SHP77 treated with DMSO at 0.1 percent for 48 hours (cell line): Measurements from ENCODE around the gene WFS1.

Source experiments
- DNase-seq: peaks from one replicate; lab custom pipeline; 2025; lab: John Stamatoyannopoulos, UW

Gene WFS1

DNA sequence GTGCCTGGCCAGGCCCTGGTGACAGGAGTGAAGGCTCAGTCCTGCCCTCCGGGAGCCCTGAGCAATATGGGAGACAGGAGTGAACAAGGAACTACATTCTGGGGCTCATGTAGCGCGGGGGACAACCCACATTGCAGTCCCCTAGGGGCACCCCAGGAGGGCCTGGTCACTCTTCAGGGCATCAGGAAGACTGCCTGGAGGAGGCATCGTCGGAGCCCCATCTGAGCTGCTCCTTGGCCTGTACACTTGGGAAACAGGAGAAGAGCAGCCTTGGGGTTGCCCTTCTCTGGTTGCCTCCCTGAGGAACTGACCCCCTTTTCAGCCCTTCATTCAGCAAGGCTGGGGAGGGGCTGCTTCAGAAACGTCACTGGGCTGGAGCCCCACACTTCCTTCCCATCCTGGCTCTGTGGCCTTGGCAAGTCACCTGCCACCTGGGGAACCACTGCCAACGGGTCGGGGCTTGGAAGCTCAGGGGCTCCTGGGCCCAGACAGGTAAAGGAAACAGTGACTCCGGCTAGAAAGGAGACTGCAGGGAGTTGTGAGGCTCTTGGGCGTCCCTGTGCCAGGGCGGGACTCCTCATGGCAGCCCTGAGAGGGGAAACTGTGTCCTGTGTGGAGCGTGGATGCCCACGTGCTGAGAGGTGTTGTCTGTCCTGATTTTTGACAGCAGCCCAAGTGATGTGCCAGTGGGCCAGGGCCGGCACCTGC lies 10.1 kb downstream of the WFS1 start:
- no peak for DNase-seq

DNA sequence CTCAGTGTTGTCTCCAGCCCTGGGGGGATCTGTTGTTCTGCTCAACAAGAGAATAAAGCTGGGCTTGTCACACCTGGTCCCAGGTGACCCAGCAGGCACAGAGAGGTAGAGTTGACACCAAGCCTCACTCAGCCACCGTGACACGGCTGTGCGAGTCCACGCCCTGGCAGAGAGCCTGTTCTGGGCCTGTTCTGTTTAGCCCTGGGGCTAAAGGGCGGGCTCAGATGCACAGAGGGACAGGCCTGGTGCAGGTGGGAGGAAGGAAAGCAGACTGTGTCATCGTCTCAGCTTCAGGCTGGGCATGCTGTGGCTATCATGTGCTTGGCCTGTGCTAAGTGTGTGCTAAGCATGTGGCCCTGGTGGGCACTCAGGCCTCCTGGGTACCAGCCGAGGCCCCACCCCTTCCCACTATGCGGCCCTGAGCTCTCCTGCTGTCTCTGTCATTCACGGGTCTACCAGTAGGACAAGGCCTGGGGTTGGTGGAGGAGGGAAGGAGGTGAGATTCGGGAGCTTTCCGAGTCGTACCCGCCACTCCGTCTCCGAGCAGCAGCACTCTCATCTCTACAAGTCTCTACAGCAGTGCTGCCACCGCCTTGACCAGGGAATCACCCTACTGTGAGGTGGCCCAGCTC lies 10.8 kb downstream of the WFS1 start:
- DNase-seq, result no peak

DNA sequence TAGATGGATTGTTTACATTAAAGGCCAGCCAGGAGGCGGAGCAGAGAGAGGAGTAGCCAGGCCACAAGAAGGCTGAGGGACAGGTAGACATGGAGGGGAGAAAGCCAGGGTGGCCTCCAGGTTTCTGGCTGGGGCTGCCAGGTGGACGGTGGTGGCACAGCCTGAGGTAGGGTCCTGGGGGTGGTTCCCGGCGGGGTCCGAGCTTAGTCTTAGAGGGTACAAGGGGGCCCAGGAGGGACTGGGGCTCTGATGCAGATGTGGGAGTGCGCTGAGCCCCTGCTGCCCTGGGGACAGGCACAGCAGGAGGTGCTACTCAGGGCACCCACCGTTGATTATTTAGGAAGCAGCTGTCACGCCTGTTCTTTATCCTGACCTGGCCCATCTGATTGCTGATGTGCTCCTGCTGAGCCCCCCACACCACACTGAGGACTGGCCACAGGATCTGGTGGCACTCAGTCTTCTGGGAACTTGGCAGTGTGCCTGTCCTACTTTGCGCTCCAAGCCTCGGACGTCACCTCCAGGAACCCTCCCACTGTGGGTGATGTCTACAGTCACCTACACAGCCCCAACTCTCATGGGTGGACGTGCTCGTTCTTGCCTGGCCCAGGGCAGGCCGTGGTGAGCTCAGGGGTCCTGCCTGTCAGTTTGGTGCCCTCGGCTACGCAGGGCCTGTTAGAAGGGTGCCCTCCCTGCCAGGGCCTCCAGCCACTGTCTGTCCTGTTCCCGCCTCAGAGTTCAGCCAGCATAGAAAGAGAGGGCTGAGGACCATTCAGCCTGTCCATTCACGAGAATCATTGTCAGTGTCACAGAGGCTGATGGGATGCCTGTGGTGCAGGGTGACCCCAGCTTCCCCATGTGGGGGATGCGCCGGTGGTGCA lies 12.0 kb downstream of the WFS1 start:
- DNase-seq, result no peak

DNA sequence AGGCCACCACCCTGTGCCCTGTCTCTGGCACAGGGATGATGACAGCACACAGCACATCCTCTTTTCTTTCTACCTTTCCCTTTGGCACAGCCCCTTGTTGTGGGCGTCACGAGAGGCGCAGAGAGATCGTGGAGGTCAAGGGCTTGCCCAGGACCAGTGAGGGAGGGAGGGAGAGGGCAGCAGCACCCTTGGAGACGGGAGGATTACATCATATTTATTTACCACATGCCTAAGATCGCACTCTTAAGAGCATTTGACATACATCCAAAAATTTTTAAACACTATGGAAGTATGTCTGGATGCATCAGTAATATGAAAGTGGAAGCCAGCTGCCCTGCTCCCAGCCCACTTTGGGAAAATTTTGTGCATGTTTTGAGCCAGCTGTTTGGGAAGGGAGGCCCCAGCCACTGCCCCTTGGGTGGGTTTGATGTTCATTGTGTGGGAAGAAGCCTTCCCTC lies 12.7 kb downstream of the WFS1 start:
- no peak for DNase-seq

DNA sequence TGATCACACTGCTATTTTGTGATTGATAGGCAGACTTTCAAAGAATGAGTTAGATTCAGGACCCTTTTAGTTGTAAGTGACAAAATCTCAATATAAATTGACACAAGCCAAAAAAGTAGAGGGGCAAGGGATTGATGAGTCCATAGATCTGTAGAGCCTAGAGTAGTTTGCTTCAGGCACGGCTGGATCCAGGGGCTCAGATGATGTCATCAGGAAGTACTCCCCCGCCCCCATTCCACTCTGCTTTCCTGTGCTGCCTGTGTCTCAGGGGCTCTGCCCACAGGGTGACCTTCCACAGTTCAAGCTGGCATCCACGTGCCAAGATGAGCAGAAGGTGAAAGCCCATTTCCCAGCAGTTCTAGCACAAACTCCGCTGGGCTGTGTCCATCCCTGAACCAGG lies 13.6 kb downstream of the WFS1 start:
- no peak for DNase-seq

DNA sequence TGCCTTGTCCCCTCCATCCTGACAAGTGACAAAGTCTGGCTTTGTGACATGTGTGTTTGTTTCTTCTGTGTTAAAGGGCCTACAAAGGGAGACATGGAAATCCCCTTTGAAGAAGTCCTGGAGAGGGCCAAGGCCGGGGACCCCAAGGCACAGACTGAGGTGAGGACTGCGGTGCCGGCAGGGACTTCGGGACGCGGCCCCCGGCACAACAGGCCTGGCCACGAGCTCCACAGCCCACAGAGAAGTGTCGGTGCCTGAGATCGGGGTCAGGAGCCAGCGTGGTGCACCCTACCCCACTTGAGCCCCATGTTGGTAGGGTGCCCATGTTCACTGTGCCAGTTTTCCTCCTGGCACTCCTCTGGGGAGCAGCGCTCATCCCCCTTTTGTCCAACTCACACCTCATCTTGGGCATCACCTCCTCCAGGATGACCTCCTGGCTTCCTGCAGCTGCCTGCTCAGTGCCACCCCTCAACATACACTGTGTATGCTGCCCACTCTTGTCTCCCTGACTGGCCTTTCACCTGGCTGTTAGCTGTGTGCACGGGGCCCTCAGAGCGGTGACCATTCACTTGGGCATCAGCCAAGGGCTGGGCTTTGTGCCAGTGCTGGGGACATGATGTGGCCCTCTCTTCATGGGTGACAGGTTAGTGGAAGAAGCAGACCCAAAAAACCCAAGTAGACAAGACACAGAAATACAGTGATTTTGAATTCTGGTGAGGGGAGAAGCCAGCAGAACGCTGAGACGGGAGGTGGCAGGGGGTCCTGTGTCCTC lies 17.6 kb downstream of the WFS1 start:
- DNase-seq, result no peak

DNA sequence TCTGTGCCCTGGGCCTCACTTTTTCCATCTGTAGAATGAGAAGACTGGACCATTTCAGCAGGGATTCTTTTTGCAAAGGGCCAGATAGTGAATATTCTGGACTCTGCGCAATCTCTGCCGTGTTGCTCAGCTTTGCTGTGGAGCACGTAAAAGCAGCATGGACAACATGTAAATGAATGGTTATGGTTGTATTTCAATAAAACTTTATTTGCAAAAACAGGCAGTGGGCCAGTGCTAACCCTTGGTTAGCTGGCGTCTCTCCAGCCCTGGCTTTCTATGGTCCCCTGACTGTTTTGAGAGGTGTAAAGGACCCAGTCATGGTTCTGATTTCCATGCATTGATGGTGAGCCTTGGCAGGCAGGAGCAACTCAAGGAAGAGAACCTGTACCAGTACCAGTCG lies 18.7 kb downstream of the WFS1 start:
- DNase-seq, result no peak

DNA sequence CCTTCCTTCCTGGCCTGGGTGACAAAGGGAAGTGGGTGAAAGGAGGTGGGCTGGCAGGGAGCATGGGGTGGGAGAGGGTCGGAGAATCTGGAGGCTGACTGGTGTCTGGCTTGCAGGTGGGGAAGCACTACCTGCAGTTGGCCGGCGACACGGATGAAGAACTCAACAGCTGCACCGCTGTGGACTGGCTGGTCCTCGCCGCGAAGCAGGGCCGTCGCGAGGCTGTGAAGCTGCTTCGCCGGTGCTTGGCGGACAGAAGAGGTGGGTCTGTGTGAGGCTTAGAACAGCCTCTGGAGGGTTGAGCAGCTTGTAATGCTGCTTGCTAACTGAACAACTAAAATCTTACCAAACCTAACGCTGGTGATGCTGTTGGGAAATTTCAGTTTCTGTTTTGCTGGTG lies 19.2 kb downstream of the WFS1 start:
- DNase-seq, result no peak

DNA sequence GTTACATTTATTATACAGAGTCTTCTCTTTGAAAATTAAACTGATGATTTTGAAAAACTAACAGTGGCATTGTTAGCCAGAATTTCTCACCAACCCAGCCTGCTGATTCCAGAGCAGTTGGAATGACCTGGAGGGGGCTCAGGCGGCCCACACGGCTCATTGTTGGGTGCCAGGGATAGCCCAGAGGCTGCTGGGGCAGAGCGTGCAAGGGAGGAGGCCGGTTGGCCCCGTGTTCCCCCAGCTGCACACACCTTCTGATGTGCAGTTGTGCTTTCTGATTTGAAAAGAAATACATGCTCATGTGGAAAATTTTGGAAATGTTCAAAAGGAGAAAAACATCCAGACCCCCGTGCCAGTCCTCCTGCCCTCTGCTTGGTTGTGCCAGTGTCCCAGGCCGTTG lies 20.6 kb downstream of the WFS1 start:
- DNase-seq, result no peak

DNA sequence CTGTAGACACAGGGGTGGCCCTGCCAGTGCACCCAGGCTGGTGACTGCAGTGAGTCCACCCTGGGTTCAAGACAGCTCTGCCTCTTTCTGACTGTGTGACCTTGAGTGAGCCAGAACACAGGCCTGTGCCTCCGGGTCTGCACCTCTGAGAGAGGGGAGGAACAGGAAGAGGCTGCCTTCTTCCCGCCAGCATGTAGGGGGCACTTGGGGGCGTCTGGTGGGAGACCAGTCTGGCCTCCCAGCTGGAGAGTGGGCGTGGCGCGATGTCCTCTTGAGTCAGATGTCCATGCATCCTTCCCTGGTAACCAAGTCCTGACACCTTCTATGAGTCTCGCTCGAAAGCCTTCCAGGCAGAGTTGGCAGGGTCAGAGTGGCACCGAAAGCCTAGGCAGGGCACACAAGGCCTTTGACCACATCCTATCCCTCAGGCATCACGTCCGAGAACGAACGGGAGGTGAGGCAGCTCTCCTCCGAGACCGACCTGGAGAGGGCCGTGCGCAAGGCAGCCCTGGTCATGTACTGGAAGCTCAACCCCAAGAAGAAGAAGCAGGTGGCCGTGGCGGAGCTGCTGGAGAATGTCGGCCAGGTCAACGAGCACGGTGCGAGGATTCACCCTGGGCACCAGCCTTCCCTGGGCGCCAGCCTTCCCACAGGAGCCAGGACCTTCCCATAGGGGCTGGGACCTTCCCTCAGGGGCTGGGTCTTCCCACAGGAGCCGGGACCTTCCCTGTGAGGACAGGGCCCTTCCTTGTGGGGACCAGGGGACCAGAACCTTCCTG lies 21.3 kb downstream of the WFS1 start:
- no peak for DNase-seq

DNA sequence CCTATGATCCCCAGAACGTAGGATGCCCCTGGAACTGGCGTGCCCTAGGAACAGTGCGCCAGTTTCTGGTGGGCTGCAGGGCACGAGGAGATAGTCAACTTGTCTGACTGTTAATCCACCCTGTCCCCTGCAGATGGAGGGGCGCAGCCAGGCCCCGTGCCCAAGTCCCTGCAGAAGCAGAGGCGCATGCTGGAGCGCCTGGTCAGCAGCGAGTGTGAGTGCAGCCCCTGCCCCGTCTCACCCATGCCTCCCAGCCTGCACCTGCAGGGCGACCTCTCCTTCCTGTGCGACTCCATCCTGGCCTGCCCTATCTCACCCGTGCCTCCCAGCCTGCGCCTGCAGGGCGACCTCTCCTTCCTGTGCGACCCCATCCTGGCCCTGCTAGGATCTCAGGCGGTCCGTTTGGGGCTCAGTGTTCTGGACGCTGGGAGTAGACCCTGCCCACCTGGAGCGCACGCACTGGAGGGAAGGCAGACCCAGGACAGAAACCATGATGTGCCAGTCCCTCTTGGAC lies 22.2 kb downstream of the WFS1 start:
- DNase-seq, result no peak

DNA sequence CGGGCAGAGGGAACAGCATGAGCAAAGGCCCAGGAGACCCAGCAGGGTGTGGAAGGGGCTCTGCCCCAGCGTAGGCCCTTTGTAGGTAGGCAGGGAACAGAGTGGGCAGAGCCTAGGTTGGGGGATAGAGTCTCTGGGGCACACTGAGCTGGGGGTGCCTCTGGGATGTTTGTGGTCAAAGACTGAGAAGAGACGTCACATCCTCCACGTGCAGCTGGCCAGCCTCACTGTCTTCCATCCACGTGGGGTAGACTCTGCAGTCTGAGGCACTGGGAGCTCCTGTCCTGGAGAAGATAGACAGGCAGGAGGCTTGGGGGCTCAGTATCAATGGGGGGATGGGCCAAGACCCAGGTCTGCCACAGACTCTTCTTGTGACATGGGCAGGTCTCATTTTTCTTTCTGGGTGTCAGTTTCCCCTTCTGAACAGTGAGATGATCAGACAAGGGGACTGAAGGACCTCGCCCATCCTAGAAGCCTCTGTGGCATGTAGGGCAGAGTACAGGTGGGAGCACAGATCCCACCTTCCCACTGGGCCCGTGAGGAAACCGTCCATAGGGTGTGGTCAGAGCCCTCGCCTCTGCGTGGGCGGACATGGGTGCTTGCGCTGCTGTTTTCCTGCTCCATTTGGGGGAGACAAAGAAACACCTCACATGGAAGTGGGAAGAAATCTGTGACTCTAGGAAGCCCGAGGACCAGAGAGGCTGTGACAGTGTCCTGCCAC lies 22.9 kb downstream of the WFS1 start:
- no peak for DNase-seq

DNA sequence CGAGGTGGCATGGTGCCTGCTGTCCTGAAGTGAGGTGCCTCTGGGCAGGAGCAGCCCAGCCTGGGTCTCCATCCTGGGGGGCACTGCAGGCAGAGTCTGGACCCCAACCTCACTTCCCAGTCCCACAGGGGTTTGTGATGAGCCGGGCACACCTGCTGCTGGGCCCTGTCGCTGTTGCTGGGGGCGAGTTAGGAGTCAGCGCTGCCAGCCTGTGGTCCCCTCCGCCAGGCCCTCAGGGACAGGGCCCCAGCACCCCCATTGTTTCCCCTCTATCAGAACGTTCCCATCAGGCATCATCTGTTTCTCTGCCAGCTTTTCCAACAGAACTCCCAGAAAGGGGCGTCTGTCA lies 23.4 kb downstream of the WFS1 start:
- no peak for DNase-seq

DNA sequence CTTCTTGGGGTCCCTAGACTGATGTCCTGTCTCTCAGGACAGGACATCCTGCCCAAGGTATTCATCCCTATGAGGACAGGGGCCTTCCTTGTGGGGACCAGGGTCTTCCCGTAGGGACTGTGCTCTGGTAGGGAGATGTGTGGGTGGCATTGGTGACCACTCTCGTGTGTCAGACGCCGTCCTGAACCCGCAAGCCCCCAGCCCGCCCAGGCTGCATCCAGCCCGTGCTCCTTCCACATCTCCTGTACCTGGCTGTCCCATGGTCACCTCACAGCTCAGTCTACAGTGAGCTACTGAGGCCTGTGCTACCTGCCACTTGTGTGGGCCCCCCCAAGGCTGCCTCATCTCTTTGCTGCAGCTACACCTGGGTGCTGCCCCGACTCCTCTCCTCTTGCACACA lies 24.0 kb downstream of the WFS1 start:
- no peak for DNase-seq

DNA sequence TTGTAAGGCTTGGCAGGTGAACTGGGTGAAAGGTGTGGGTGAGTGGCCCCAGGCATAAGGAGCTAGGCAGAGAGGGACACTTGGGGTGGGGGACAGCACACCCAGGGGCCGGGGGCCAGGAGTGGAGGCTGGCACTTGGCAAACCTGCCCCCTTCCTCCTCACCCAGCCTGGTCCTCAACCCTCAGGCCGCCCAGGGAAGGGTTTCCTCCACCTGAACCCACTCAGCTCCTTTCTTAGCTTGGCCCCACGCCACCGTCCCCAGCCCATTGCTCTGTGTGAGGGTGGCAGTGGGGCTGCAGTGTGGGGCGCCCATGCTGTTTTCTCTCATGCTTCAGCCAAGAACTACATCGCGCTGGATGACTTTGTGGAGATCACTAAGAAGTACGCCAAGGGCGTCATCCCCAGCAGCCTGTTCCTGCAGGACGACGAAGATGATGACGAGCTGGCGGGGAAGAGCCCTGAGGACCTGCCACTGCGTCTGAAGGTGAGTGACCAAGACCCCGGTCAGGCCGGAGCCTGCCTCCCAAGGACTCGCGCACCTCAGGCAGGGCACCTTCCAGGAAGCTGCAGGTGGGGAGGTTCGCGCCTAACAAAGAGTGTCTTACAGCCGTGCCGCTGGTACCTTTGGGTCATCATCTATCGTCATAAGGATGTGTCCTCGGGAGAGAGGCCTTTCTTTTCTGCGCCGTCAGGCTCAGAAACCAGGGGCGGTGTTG lies 25.2 kb downstream of the WFS1 start:
- DNase-seq, result no peak

DNA sequence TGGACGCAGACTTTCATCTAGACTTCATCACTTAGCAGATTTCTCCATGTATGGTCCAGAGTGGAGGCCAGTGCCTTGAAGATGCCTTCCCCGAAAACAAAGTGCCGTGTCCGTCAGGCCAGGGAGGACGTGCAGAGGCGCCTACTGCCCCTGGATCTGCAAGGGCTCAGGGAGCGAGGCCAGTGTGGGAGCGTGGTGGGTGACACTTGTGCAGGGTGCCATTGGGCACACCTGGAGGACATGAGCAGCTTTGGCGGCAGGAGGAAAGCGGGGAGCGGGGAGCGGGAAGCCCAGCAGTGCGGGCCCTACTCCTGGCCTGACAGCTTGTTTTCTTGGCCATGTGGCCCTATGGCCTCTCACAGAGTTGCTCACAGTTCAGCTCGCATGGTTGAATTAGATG lies 25.8 kb downstream of the WFS1 start:
- no peak for DNase-seq

DNA sequence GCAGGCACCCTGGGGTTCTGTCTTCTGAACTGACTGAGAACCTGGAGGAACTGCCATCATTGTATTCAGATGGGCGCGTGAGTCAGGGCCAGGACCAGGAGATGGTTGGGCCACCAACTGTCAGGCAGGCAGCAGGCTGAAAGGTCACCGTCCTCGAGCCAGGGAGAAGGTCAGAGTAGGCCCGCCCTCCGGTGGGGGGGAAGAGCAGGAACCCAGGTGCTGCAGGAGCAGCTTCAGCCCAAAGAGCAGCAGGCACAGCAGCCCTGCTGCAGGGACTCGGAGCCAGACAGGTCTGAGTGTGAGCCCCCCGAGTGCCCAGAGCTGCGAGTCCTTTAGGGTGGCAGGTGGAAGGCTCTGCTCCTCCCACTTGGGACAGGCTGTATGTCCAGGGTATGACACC lies 26.4 kb downstream of the WFS1 start:
- DNase-seq, result no peak

DNA sequence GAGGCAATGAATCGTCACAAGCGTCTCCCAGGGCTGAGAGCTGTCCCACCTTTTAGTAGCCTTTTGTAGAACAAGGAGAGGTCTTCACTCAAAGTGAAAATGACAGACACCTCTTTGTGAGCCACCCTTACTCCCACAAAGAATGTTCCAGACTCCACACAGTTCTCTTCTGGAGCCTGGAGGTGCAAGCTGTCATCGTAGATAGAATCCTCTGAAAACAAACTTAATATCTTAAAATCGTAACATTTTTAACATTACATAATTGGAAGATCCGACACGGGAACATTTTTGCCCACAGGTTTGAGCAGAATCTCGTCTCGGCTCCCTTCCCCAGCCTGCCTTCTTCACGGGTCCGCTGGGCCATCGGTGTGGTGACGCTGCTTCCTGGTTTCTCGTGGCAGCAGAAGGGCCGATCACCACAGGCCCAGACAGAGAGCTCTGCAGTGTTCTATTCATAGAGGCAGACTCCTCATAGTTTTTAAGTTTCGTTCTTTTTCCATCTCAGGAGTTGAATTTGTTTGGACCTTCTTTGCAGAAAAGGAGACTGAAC lies 27.7 kb downstream of the WFS1 start:
- no peak for DNase-seq

DNA sequence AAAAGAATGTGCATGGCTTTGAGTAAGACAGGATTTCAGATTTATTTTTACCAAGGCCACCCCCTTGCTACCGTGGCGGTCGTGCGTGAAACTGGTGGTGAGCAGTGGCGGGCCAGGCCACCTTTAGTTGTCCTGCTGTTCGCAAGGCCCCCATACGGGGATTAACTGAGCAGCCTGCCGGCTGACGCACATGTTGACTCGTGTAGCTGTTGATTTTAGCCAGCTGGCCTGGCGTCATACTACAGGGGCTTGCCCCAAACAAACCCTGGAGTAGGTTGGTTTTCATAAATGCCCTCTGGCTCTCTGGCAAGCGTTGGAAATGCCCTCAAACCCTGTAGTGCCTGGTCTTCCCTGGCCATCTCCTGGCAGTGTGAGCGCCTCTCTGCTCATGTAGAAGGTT lies 28.4 kb downstream of the WFS1 start:
- DNase-seq, result peak; percentile 25

DNA sequence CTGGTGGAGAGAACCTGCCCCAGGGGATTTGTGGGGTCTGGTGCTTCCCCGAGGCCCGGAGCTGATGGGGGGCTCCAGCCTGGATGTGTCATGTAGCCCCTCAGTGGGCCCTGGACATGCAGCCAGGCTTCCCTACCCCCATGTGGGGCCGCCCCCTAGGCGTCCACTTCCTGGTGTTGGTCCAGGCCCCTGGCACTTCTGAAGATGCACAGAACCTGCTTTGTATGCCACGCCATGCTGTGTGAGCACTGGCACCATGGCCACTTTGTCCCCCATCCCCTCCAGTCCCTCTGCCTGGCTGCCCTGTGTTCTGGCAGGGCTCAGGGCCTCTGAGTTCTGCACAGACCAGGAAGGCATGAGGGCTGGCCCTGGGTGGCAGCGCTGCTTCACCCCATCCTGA lies 29.2 kb downstream of the WFS1 start:
- DNase-seq, result no peak
